Measurements from ENCODE around the gene ENTPD6.

GRCh38 chr20:25207960-25208534, 12.5 kb downstream of the ENTPD6 start:
- TF ChIP-seq CTCF (IDR thresholded peaks at IDR 0.05) (no peak), POLR2A (IDR thresholded peaks at IDR 0.05) (no peak)

All from esophagus squamous epithelium (tissue), 4 donors.